Karpas-422 (cell line): ENCODE measurements around the gene NDUFA13. TPM values are rescaled to one million over a fixed set of nuclear protein-coding genes. Genes with fewer than 3 reads are reported as not detected.

Experiments
- DNase-seq: peaks from one replicate; pipeline ENCODE4 v3.0.0-alpha.2; 2015
- H2AFZ ChIP-seq: fragments of 200-600 bp; sonication (generic); 2 replicates; pipeline ENCODE4 v1.6.1; 2014; ENCODE audit warnings: antibody characterized with exemption, low read length, mixed read lengths
- H3K27ac ChIP-seq: fragments of 200-600 bp; sonication (generic); 2 replicates; pipeline ENCODE4 v1.5.1; 2014; ENCODE audit warnings: mild to moderate bottlenecking, low read length, moderate library complexity
- H3K27me3 ChIP-seq: fragments of 200-600 bp; sonication (generic); 2 replicates; pipeline ENCODE4 v1.6.1; 2014; ENCODE audit warnings: low read length, mixed read lengths
- H3K36me3 ChIP-seq: fragments of 200-600 bp; sonication (generic); 2 replicates; pipeline ENCODE4 v1.6.1; 2014; ENCODE audit warnings: low read length, mixed read lengths; ENCODE audit not compliant: insufficient read depth
- H3K4me1 ChIP-seq: fragments of 200-600 bp; sonication (generic); 2 replicates; pipeline ENCODE4 v1.6.1; 2014; ENCODE audit warnings: mild to moderate bottlenecking, low read length, mixed read lengths
- H3K4me2 ChIP-seq: fragments of 200-600 bp; sonication (generic); 2 replicates; pipeline ENCODE4 v1.6.1; 2014; ENCODE audit warnings: low read length, low read depth, mild to moderate bottlenecking; ENCODE audit not compliant: poor library complexity, severe bottlenecking
- H3K4me3 ChIP-seq: fragments of 200-600 bp; sonication (generic); 2 replicates; pipeline ENCODE4 v1.5.1; 2014; ENCODE audit warnings: mild to moderate bottlenecking, antibody characterized with exemption, low read length, mixed read lengths
- H3K79me2 ChIP-seq: fragments of 200-600 bp; sonication (generic); 2 replicates; pipeline ENCODE4 v1.6.1; 2014; ENCODE audit warnings: mild to moderate bottlenecking, low read length, mixed read lengths
- H3K9ac ChIP-seq: fragments of 200-600 bp; sonication (generic); 2 replicates; pipeline ENCODE4 v1.6.0; 2014; ENCODE audit warnings: low read length
- H3K9me2 ChIP-seq: fragments of 200-600 bp; sonication (generic), shearing (Covaris generic); replicated peaks from 2 replicates; pipeline ENCODE4 v1.6.0; 2014; ENCODE audit warnings: mild to moderate bottlenecking, low read length, moderate library complexity; ENCODE audit not compliant: insufficient read depth
- H3K9me3 ChIP-seq: fragments of 300-700, 200-600 bp; sonication (generic); 2 replicates; pipeline ENCODE4 v1.6.1; 2014; ENCODE audit warnings: low read length, mixed read lengths
- H4K20me1 ChIP-seq: fragments of 200-600 bp; sonication (generic); 2 replicates; pipeline ENCODE4 v1.6.1; 2014; ENCODE audit warnings: mild to moderate bottlenecking, antibody characterized with exemption, low read length, low read depth; ENCODE audit not compliant: insufficient read depth
- total RNA-seq: library from RNA; depleted of rRNA; stranded (reverse); fragments of >200 nt; shearing (Covaris generic); gene quantifications from 2 replicates; pipeline ENCODE4 v1.2.3, GENCODE V29; 2014; ENCODE audit warnings: low replicate concordance

The NDUFA13 gene
- total RNA-seq, 1 experiment from 2014 or later, result 255 TPM

DNA sequence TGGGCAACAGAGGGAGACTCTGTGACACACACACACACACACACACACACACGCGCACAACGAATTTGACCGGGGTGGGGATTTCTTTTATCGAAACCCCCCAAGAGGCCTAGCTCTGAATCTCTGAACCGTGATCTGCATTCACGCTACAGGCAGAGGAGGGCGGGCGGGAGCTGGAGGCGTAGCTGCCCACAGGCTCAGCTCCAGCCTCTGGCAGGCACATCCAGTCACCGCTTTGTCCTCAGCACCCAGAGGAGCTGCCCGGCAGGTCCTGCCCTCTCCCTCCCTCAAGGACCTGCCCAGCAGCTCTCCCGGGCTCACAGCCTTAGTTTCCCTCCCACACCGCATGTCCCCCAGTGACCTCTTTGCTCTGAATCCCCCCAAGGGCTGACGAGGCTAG, 42.0 kb downstream of the NDUFA13 start:
- no peak for DNase-seq
- Histone ChIP-seq H3K79me2 (no peaks in the 10 kb centered on the region), H3K9me3 (no peaks in the 10 kb centered on the region), H3K9ac (no peak overlapping the region), H2AFZ (no peak overlapping the region), H3K4me2 (no peak overlapping the region), H3K36me3 (no peaks in the 10 kb centered on the region), H4K20me1 (no peaks in the 10 kb centered on the region), H3K9me2 (no peaks in the 10 kb centered on the region), H3K27me3 (no peaks in the 10 kb centered on the region), H3K4me1 (no peaks in the 10 kb centered on the region), H3K27ac (no peak overlapping the region), H3K4me3 (no peak overlapping the region)

- Histone ChIP-seq H3K9me2 (no peaks in the 10 kb centered on the region), H2AFZ (no peak overlapping the region), H3K4me3 (no peak overlapping the region), H4K20me1 (no peaks in the 10 kb centered on the region), H3K27me3 (no peaks in the 10 kb centered on the region), H3K4me2 (no peak overlapping the region), H3K9ac (no peak overlapping the region), H3K27ac (no peak overlapping the region), H3K79me2 (no peaks in the 10 kb centered on the region), H3K4me1 (no peaks in the 10 kb centered on the region), H3K9me3 (no peaks in the 10 kb centered on the region), H3K36me3 (no peaks in the 10 kb centered on the region)
- no peak for DNase-seq
Measured at GRCh38 chr19:19558636-19559035, 42.6 kb downstream of the NDUFA13 start.

GRCh38 chr19:19559931-19560330, 43.9 kb downstream of the NDUFA13 start:
- Histone ChIP-seq H3K27ac (no peak overlapping the region), H3K4me3 (no peak overlapping the region), H3K9me3 (no peaks in the 10 kb centered on the region), H4K20me1 (no peaks in the 10 kb centered on the region), H3K4me2 (no peak overlapping the region), H3K4me1 (no peaks in the 10 kb centered on the region), H3K79me2 (no peaks in the 10 kb centered on the region), H3K9me2 (no peaks in the 10 kb centered on the region), H3K27me3 (no peaks in the 10 kb centered on the region), H3K36me3 (no peaks in the 10 kb centered on the region), H2AFZ (no peak overlapping the region), H3K9ac (no peak overlapping the region)
- no peak for DNase-seq

GRCh38 chr19:19561946-19562664, 46.1 kb downstream of the NDUFA13 start:
- no peak for DNase-seq
- Histone ChIP-seq H3K4me1 (no peaks in the 10 kb centered on the region), H3K9ac (no peak overlapping the region), H3K4me3 (no peak overlapping the region), H3K9me2 (no peaks in the 10 kb centered on the region), H2AFZ (no peak overlapping the region), H3K36me3 (no peaks in the 10 kb centered on the region), H4K20me1 (no peaks in the 10 kb centered on the region), H3K79me2 (no peaks in the 10 kb centered on the region), H3K9me3 (no peaks in the 10 kb centered on the region), H3K4me2 (no peak overlapping the region), H3K27ac (no peak overlapping the region), H3K27me3 (no peaks in the 10 kb centered on the region)

- Histone ChIP-seq H3K27me3 (no peaks in the 10 kb centered on the region), H3K9me2 (no peaks in the 10 kb centered on the region), H3K9me3 (no peaks in the 10 kb centered on the region), H3K4me1 (no peaks in the 10 kb centered on the region), H3K4me3 (no peak overlapping the region), H3K36me3 (no peaks in the 10 kb centered on the region), H3K79me2 (no peaks in the 10 kb centered on the region), H3K27ac (no peak overlapping the region), H4K20me1 (no peaks in the 10 kb centered on the region), H2AFZ (no peak overlapping the region), H3K9ac (no peak overlapping the region), H3K4me2 (no peak overlapping the region)
- DNase-seq, result peak; percentile 61
Measured at GRCh38 chr19:19562665-19563347, 46.8 kb downstream of the NDUFA13 start.

GRCh38 chr19:19563348-19563848, 47.4 kb downstream of the NDUFA13 start:
- Histone ChIP-seq H3K4me3 (no peak overlapping the region), H3K9ac (no peak overlapping the region), H2AFZ (no peak overlapping the region), H3K4me2 (no peak overlapping the region), H3K79me2 (no peaks in the 10 kb centered on the region), H4K20me1 (no peaks in the 10 kb centered on the region), H3K27me3 (no peaks in the 10 kb centered on the region), H3K4me1 (no peaks in the 10 kb centered on the region), H3K9me2 (no peaks in the 10 kb centered on the region), H3K36me3 (no peaks in the 10 kb centered on the region), H3K9me3 (no peaks in the 10 kb centered on the region), H3K27ac (no peak overlapping the region)
- DNase-seq, result no peak

DNA sequence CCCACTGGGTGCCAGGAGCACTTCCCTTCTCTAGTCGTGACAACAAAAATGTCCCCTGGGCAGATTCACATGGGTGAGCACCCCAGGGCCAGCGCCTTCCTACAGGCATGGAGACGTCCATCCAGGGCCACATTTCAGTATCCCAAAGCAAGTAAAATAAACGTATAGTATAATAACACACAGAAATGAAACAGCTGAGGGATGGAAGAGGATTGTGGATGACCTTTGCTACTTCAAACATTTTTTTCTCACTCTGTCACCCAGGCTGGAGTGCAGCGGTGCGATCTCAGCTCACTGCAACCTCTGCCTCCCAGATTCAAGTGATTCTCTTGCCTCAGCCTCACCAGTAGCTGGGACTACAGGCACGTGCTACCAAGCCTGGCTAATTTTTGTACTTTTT, 50.3 kb downstream of the NDUFA13 start:
- Histone ChIP-seq H2AFZ (no peak overlapping the region), H3K36me3 (no peaks in the 10 kb centered on the region), H3K9ac (no peak overlapping the region), H3K4me1 (no peaks in the 10 kb centered on the region), H4K20me1 (no peaks in the 10 kb centered on the region), H3K27ac (no peak overlapping the region), H3K27me3 (no peaks in the 10 kb centered on the region), H3K4me3 (no peak overlapping the region), H3K79me2 (no peaks in the 10 kb centered on the region), H3K9me3 (no peaks in the 10 kb centered on the region), H3K4me2 (no peak overlapping the region), H3K9me2 (no peaks in the 10 kb centered on the region)
- no peak for DNase-seq

DNA sequence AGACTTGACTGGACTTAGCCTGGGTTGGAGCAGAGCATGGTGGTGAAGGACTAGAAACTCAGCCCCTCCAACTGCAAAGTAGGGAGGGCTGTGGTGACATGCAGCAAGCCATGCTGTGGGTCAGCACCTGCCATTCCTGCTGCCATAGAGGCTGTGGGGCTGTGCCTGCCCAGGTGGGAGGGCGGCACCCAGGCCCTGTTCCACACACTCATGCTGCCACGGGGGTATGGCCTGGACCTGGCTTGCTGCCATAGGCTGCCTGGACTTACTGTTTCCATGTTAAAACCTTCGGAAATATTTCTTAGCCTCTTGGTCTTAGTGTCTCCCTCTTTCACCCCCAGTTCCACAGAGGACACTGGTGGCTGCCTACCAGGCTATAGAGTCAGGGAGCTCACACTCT, 51.4 kb downstream of the NDUFA13 start:
- H3K9me2 ChIP-seq, result no peaks in the 10 kb centered on the region
- H3K36me3 ChIP-seq, result no peaks in the 10 kb centered on the region
- H3K4me1 ChIP-seq, result no peaks in the 10 kb centered on the region
- no peak overlapping the region for H3K9ac ChIP-seq
- H3K4me3 ChIP-seq, result no peak overlapping the region
- no peak for DNase-seq
- H4K20me1 ChIP-seq, result no peaks in the 10 kb centered on the region
- no peak overlapping the region for H2AFZ ChIP-seq
- no peak overlapping the region for H3K27ac ChIP-seq
- no peaks in the 10 kb centered on the region for H3K9me3 ChIP-seq
- H3K27me3 ChIP-seq, result no peaks in the 10 kb centered on the region
- H3K4me2 ChIP-seq, result no peak overlapping the region
- no peaks in the 10 kb centered on the region for H3K79me2 ChIP-seq
